Measurements from ENCODE around the gene COL23A1. TPM values are rescaled to one million over a fixed set of nuclear protein-coding genes. Genes with fewer than 3 reads are reported as not detected.

COL23A1 gene
- total RNA-seq, 4 donors from 2014 or later, result 0.93 to 4.6 (median 2.4) TPM

- TF ChIP-seq POLR2A (IDR thresholded peaks at IDR 0.05) (no peak), CTCF (IDR thresholded peaks at IDR 0.05) (no peak), POLR2AphosphoS5 (IDR thresholded peaks at IDR 0.05) (no peak), EP300 (IDR thresholded peaks at IDR 0.05) (no peak)
- H3K9me3 ChIP-seq, result no peaks in the 10 kb centered on the region
- no peaks in the 10 kb centered on the region for H3K27me3 ChIP-seq
- H3K36me3 ChIP-seq, result no peaks in the 10 kb centered on the region
- ATAC-seq, result no peak
- WGBS, 2 donors (ENCODE audit: low coverage in 1 of 2), result 90 to 100% methylated on average over 2 to 4 of the region's 15 CpGs
- no peak overlapping the region for H3K4me3 ChIP-seq
- no peaks in the 10 kb centered on the region for H3K4me1 ChIP-seq
- H3K27ac ChIP-seq, result no peak overlapping the region
These were observed 288.6 kb downstream of the COL23A1 start for GRCh38 chr5:178301641-178302040.

- no peak for ATAC-seq
- H3K4me1 ChIP-seq, result no peaks in the 10 kb centered on the region
- no peak overlapping the region for H3K27ac ChIP-seq
- no peak overlapping the region for H3K4me3 ChIP-seq
- TF ChIP-seq POLR2AphosphoS5 (IDR thresholded peaks at IDR 0.05), result no peak
- TF ChIP-seq CTCF (IDR thresholded peaks at IDR 0.05), result no peak
- TF ChIP-seq EP300 (IDR thresholded peaks at IDR 0.05), result no peak
- TF ChIP-seq POLR2A (IDR thresholded peaks at IDR 0.05), result no peak
- H3K9me3 ChIP-seq, result no peaks in the 10 kb centered on the region
- no peaks in the 10 kb centered on the region for H3K36me3 ChIP-seq
- 94 to 100% methylated on average over 3 to 4 of the region's 4 CpGs for WGBS, 2 donors (ENCODE audit: low coverage in 1 of 2)
- no peaks in the 10 kb centered on the region for H3K27me3 ChIP-seq
These were observed 291.8 kb downstream of the COL23A1 start for GRCh38 chr5:178298283-178298807.

- Histone ChIP-seq H3K4me3 (no peak overlapping the region), H3K27me3 (no peaks in the 10 kb centered on the region), H3K9me3 (no peaks in the 10 kb centered on the region), H3K36me3 (no peaks in the 10 kb centered on the region), H3K4me1 (no peaks in the 10 kb centered on the region), H3K27ac (no peak overlapping the region)
- TF ChIP-seq CTCF (IDR thresholded peaks at IDR 0.05) (no peak), POLR2A (IDR thresholded peaks at IDR 0.05) (no peak), EP300 (IDR thresholded peaks at IDR 0.05) (no peak), POLR2AphosphoS5 (IDR thresholded peaks at IDR 0.05) (no peak)
- 75 to 96% methylated on average over 3 to 5 of the region's 8 CpGs for WGBS, 2 donors (ENCODE audit: low coverage in 1 of 2)
- ATAC-seq, result no peak
These were observed 292.4 kb downstream of the COL23A1 start for GRCh38 chr5:178297751-178298150.

GRCh38 chr5:178296066-178296465 is 294.1 kb downstream of the COL23A1 start:
- TF ChIP-seq POLR2AphosphoS5 (IDR thresholded peaks at IDR 0.05) (no peak), CTCF (IDR thresholded peaks at IDR 0.05) (no peak), EP300 (IDR thresholded peaks at IDR 0.05) (no peak), POLR2A (IDR thresholded peaks at IDR 0.05) (no peak)
- ATAC-seq, result no peak
- Histone ChIP-seq H3K4me3 (no peak overlapping the region), H3K4me1 (no peaks in the 10 kb centered on the region), H3K9me3 (no peaks in the 10 kb centered on the region), H3K36me3 (no peaks in the 10 kb centered on the region), H3K27ac (no peak overlapping the region), H3K27me3 (peaks cover 9% of the 10 kb centered on the region)
- no CpG with 5 or more reads among the region's 6 CpGs for WGBS, 2 donors (ENCODE audit: low coverage in 1 of 2)

- H3K27me3 ChIP-seq, result peaks cover 14% of the 10 kb centered on the region
- ATAC-seq, result no peak
- no peak overlapping the region for H3K4me3 ChIP-seq
- TF ChIP-seq EP300 (IDR thresholded peaks at IDR 0.05) (no peak), POLR2A (IDR thresholded peaks at IDR 0.05) (no peak), POLR2AphosphoS5 (IDR thresholded peaks at IDR 0.05) (no peak), CTCF (IDR thresholded peaks at IDR 0.05) (no peak)
- no peak overlapping the region for H3K27ac ChIP-seq
- no peaks in the 10 kb centered on the region for H3K36me3 ChIP-seq
- no peaks in the 10 kb centered on the region for H3K9me3 ChIP-seq
- H3K4me1 ChIP-seq, result no peaks in the 10 kb centered on the region
These were observed 294.6 kb downstream of the COL23A1 start for GRCh38 chr5:178295589-178295988.

All from gastroesophageal sphincter (tissue), 4 donors.